Glomerular visceral epithelial cell (primary cell): Measurements from ENCODE around the gene EMID1.
"Not testable (repeated sequence)": the region's sequence is repeated elsewhere in the genome, so short reads cannot be mapped to it uniquely, and the experiment has no call there.

ENCODE experiments used
- DNase-seq: peaks from one replicate; pipeline ENCODE4 v3.0.0-alpha.2; 2016; ENCODE audit errors: extremely low spot score

The EMID1 gene

GRCh38 chr22:29230972-29231875, 25.5 kb downstream of the EMID1 start:
- DNase-seq, result no peak

DNA sequence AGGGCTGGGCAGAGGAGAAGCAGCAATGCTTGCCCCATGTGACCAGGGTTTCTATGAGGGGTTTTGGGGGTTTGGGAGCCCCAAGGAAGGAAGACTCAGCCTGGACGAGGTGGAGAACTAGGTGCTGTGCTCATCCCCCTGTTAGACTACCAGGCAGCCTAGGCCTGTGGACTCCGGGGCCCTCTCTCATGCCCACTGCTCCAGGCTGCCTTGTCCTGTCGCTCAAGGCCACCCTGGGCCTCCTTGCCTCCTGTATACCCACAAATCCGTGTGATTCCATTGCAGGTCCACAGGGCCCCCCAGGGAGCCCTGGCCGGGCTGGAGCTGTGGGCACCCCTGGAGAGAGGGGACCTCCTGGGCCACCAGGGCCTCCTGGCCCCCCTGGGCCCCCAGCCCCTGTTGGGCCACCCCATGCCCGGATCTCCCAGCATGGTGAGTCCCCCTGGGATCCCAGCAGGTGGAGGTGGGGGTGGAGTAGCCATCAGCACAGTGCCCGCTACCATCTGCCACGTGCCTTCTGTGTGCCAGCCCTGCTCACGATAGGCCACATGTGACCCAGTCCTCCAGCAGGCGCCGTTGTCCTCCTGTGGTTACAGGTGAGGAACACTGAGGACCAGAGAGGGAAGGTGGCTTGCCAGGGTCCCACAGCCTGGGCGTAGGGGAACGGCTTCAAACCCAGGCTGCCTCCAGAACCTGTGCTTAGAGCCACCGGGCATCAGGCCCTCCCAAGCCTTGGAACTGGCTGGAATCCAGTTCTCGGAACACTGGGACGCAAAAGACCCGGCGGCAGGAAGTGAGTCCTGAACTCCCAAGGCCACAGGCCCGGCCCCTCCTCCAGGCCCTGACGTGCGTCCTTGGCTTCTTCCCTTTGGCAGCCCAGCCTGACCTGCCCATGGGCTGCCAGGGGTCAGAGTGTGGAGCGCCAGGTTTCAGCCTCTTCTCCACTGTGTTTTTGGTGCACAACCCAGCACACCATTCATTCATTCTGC, 26.6 kb downstream of the EMID1 start:
- DNase-seq, result no peak

DNA sequence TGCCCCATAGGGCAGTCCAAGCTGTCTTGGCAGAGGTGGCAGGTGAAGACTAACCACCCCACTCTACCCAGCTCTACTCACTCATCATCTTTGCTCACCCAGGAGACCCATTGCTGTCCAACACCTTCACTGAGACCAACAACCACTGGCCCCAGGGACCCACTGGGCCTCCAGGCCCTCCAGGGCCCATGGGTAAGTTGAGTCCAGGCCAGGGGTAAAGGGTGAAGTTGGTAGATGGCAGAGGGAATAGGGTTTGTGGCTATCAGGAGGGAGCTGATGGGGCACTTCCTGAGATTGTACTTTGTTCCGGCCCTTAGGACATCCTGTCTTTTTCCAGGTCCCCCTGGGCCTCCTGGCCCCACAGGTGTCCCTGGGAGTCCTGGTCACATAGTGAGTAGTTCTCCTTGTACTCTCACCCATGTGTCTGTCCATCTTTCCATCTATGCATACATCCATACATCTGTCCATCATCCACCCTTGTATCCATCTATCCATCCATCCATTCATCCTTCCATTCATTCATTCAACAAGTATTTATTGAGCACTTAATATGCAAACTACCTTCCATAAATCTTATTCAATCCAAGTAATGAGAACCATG, 27.7 kb downstream of the EMID1 start:
- DNase-seq, result no peak

DNA sequence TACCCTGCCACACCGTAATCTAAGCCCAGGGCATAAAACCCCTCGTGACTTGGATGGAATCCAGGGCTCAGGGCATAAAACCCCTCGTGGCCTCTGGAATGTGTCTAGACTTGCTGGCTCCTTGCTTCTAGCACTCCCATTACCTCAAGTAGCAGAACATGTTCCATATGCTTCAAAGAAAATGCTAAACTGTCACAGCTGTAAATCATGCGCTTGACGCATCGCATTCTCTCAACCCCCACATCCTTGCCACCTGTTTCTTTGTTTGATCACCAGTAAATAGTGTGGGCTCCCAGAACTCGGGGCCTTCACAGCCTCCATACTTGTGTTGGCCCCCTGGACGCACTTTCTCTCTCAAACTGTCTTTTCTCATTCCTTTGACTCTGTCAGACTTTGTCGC, 34.8 kb downstream of the EMID1 start:
- DNase-seq, result not testable (repeated sequence)

GRCh38 chr22:29243874-29244446, 38.3 kb downstream of the EMID1 start:
- no peak for DNase-seq

GRCh38 chr22:29244785-29245625, 39.3 kb downstream of the EMID1 start:
- no peak for DNase-seq

GRCh38 chr22:29245626-29246385, 40.1 kb downstream of the EMID1 start:
- DNase-seq, result peak; percentile 57

GRCh38 chr22:29247891-29248290, 42.2 kb downstream of the EMID1 start:
- DNase-seq, result not testable (repeated sequence)

DNA sequence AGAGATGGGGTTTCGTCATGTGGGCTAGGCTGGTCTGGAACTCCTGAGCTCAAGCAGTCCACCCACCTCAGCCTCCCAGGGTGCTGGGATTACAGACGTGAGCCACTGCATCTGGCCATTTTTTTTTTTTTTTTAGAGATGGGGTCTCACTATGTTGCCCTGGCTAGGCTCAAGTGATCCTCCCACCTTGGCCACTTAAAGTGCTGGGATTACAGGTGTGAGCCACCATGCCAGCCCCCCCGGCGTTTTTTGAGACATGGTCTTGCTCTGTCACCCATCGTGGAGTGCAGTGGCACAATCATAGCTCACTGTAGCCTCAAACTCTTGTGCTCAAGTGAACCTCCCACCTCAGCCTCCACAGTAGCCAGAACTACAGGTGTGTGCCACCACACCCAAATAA, 45.6 kb downstream of the EMID1 start:
- no peak for DNase-seq

GRCh38 chr22:29251981-29252911, 46.5 kb downstream of the EMID1 start:
- no peak for DNase-seq

DNA sequence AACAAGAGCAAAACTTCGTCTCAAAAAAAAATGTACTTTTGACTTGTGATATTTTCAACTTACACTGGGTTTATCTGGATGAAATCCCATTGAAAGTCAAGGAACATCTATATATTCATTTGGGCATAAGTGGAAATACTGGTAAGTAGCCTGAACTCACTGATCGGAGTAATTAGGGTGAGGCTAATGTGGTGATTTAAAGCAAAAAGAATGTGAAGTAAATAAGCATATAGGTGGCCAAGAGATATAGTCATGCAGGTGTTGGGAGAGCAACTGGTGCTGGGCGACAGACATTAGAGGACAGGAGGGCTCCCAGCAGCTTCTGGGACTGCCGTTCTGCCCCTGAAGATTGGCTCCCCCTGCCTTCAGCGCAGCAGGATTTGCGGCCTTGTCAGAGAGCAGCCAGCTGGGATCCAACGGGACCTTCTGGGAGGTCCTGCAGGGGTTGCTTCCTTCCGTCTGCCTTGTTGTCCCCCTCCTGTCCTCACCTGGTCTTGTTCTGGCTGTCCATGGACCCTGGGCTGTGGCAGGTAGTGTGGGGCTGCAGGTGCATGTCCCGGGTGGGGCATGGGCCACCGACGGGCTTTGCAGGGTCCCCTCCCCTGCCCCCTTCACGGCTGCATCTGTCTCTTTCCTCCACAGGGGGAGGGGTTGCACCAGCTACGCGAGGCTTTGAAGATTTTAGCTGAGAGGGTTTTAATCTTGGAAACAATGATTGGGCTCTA, 48.0 kb downstream of the EMID1 start:
- no peak for DNase-seq

- no peak for DNase-seq
Observed at GRCh38 chr22:29254286-29254660, 48.6 kb downstream of the EMID1 start.

DNA sequence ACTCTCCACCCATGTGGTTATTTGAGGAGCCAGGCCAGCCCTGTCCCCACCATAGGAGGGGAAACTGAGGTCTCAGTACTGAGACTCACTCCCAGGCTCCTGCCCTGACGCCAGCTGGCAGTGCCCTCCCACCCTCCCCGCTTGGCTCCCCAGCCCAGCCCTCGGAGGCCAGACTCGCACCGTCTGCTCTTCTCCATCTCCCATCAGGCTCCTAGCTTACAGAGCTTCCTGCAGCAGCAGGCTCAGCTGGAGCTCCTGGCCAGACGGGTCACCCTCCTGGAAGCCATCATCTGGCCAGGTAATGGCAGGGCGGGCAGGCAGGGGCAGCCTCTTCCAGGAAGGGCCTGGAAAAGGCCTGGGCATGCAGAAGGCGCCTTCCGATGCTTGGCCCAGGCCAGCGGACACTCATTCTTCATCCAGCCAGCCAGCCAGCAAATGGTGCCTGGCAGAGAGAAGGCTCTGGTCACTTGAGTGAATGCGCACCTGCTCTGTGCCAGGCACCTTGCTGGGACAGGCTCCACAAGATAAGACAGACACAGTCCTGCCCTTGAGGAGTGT, 49.4 kb downstream of the EMID1 start:
- DNase-seq, result no peak

DNA sequence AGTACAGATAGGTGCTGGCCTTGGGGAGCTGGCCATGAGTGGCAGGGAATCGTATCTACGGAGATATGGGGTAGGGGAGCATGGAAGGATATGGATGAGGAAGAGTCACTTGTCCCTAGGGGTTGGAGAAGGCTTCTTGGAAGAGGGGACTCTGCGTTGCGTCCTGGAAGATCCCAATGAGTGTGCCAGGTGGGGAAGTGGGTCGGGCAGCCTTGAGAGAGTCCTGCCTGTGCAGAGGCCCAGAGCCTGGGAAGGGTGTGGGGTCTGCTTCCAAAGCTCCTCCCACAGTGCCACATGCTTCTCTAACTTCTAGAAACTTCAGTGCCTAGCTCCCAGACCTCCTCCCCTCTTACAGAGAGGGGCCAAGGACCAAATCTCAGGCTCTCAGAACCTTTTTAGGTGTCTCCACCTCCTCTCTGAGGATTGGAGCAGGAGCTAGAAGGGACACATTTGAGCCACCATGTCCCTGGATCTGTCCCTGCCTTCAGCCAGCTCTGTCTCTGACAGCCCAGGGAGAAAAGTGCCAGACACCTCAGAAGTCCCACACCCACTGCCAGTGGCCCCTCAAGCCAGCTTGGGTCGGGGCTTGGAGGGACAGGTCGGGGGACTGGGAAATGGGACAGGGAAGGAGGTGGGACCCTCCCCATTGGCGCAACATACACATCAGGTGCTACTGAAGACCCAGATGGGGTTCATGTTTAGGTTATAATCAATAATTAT, 51.1 kb downstream of the EMID1 start:
- DNase-seq, result no peak

GRCh38 chr22:29257751-29258181, 52.1 kb downstream of the EMID1 start:
- no peak for DNase-seq

GRCh38 chr22:29258407-29259252, 52.9 kb downstream of the EMID1 start:
- no peak for DNase-seq
